Measurements from ENCODE around the gene CRYBB1.

GRCh38 chr22:26554956-26555355 lies 62.9 kb downstream of the CRYBB1 start:
- TF ChIP-seq CTCF (IDR thresholded peaks at IDR 0.05; ENCODE audit: borderline replicate concordance, extremely low read depth, low read length, poor library complexity, severe bottlenecking) (no peak), EZH2 (IDR thresholded peaks at IDR 0.05; ENCODE audit: borderline replicate concordance, low read depth, low read length, severe bottlenecking) (no peak)

Measured in DND-41 (cell line).